Heart right ventricle (tissue), 16 donors: ENCODE data around the gene ETNK1. TPM values are rescaled to one million over a fixed set of nuclear protein-coding genes. Genes with fewer than 3 reads are reported as not detected.

Experiments
- ATAC-seq, 8 donors: fragments of 200-7000 bp; cut with Tn5 transposase; one replicate each; pipeline ENCODE4 v1.9.1; 2020; ENCODE audit warnings: mild to moderate bottlenecking in 8 of 8, moderate library complexity in 8 of 8, moderate number of reproducible peaks in 1 of 8
- DNase-seq, 2 donors: peaks; one replicate each; pipeline ENCODE4 v3.0.0-alpha.2; 2020
- H3K27ac ChIP-seq, 10 donors: fragments of 200-600 bp; sonication (generic) in 2 of 10; one replicate each; pipeline versions ENCODE4 v1.5.0 to v1.8.0; 2020 to 2022; ENCODE audit warnings: mild to moderate bottlenecking in 3 of 10
- H3K27me3 ChIP-seq, 7 donors: fragments of 200-600 bp; one replicate each; pipeline ENCODE4 v1.8.0; 2021 to 2022; ENCODE audit warnings: mild to moderate bottlenecking in 2 of 7
- H3K36me3 ChIP-seq, 9 donors: fragments of 200-600 bp; sonication (generic) in 1 of 9; one replicate each; pipeline versions ENCODE4 v1.5.0 to v1.8.0; 2020 to 2022; ENCODE audit warnings: mild to moderate bottlenecking in 2 of 9
- H3K4me1 ChIP-seq, 9 donors: fragments of 200-600 bp; sonication (generic) in 1 of 9; one replicate each; pipeline versions ENCODE4 v1.5.0 to v1.8.0; 2020 to 2022; ENCODE audit warnings: mild to moderate bottlenecking in 4 of 9
- H3K4me3 ChIP-seq, 10 donors: fragments of 200-600 bp; sonication (generic) in 2 of 10; one replicate each; pipeline versions ENCODE4 v1.5.0 to v1.8.0; 2020 to 2022; ENCODE audit warnings: mild to moderate bottlenecking in 7 of 10, moderate library complexity in 2 of 10
- H3K9me3 ChIP-seq, 11 donors: fragments of 200-600 bp in 10 of 11; sonication (generic) in 2 of 11; one replicate each; pipeline versions ENCODE4 v1.5.0 to v1.8.0; 2013 to 2022; ENCODE audit warnings: mild to moderate bottlenecking in 2 of 11, control low read depth in 1 of 11, moderate library complexity in 1 of 11
- WGBS, 2 donors: extraction: QIAGEN DNeasy Blood & Tissue Kit; methylation state at CpG; one replicate each; pipeline ENCODE4 v1.1.7; 2013; ENCODE audit warnings: inconsistent platforms in 1 of 2; 5-methylcytosine and 5-hydroxymethylcytosine counted together
- intact Hi-C, 10 donors: fragments of 100-400 bp; cut with DNase I; formaldehyde crosslinking; loops; one replicate each; pipeline versions ENCODE4 v1.11.1 to v1.14.2; 2022
- polyA plus RNA-seq, 2 donors: library from polyadenylated mRNA; stranded (reverse); fragments of 200-250 nt; gene quantifications; one replicate each; pipeline ENCODE4 v1.2.3, GENCODE V29; 2013
- total RNA-seq, 10 donors: library from RNA; stranded (reverse); fragmentation: NEBNext Ultra II Directional in 3 of 10; extraction: Animal tissue kit (Norgen Biotek cat#: 25700) in 3 of 10; gene quantifications; one replicate each; pipeline versions ENCODE4 v1.2.1 to v1.2.4, GENCODE V29; 2021 to 2023
- TF ChIP-seq, protein P1 (sequence below), 9 donors: fragments of 200-600 bp; sonication (generic) in 2 of 9; IDR thresholded peaks; one replicate each; pipeline versions ENCODE4 v1.5.0 to v1.8.0; 2021 to 2022; ENCODE audit warnings: antibody characterized with exemption in 9 of 9, mild to moderate bottlenecking in 5 of 9, moderate library complexity in 1 of 9
- donor health status: Arrhythmogenic right ventricular cardiomyopathy.
- donor health status: ischemic (EF 13 %, LVEDD 7.1; RV severe dilation, severe dysfunction).
- donor health status: healthy with polysubstance abuse.
- donor health status: DM: no; HTN: yes; CAD: no.
- donor health status: DM: no; HTN: no; CAD: no.
- donor health status: ischemic (EF 25% LVEDD 6.9; RV normal size, moderate dysfunction).
- donor health status: ischemic (EF 25% LVEDD 5.7; RV mildly dilated, moderate dysfunction).
- donor health status: healthy.
- donor health status: DM: yes; HTN: yes; CAD: no.
- donor health status: Ischemic cardiomyopathy.
- donor health status: ischemic (EF 35%, LVEDD 5.7; RV mildly dilated, moderate dysfunction).
- donor health status: nonischemic (EF 11% LVEDD 7.7; RV severe dilation, severe dysfunction).
- donor health status: DM: yes; HTN: yes; CAD: no.
- donor health status: PGD.
- donor health status: ischemic (EF 29% LVEDD 5.4; RV normal size, mild dysfunction).
- donor health status: nonischemic (EF 23%, LVEDD 6.1; RV moderate dilation, normal function).

ETNK1 gene
- total and polyA plus RNA-seq, 12 donors: 4.8 to 26.6 (median 17.0) TPM

- intact Hi-C loops: no loop called here
- ATAC-seq: no peak
Observed at GRCh38 chr12:22615963-22616501, 8.9 kb upstream of the ETNK1 start.

GRCh38 chr12:22617630-22618029, 7.3 kb upstream of the ETNK1 start:
- H3K4me3 ChIP-seq: no peak overlapping the region
- H3K27ac ChIP-seq: no peak overlapping the region
- TF ChIP-seq, protein P1, sequence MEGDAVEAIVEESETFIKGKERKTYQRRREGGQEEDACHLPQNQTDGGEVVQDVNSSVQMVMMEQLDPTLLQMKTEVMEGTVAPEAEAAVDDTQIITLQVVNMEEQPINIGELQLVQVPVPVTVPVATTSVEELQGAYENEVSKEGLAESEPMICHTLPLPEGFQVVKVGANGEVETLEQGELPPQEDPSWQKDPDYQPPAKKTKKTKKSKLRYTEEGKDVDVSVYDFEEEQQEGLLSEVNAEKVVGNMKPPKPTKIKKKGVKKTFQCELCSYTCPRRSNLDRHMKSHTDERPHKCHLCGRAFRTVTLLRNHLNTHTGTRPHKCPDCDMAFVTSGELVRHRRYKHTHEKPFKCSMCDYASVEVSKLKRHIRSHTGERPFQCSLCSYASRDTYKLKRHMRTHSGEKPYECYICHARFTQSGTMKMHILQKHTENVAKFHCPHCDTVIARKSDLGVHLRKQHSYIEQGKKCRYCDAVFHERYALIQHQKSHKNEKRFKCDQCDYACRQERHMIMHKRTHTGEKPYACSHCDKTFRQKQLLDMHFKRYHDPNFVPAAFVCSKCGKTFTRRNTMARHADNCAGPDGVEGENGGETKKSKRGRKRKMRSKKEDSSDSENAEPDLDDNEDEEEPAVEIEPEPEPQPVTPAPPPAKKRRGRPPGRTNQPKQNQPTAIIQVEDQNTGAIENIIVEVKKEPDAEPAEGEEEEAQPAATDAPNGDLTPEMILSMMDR (IDR thresholded peaks at IDR 0.05): no peak
- H3K27me3 ChIP-seq: no peaks in the 10 kb centered on the region
- WGBS, 2 donors: 89 to 90% methylated on average over 2 of the region's 2 CpGs
- peaks cover 0 to 40% (median 10%) of the 10 kb centered on the region in 11 donors for H3K9me3 ChIP-seq
- intact Hi-C loops: no loop called here
- no peaks in the 10 kb centered on the region for H3K4me1 ChIP-seq
- H3K36me3 ChIP-seq: no peaks in the 10 kb centered on the region
- ATAC-seq: no peak
- DNase-seq: no peak

More at GRCh38 chr12:22615963-22616501, 8.9 kb upstream of the ETNK1 start:
- Histone ChIP-seq H3K36me3 (no peaks in the 10 kb centered on the region), H3K9me3 (peaks cover 0 to 50% (median 14%) of the 10 kb centered on the region in 11 donors), H3K27me3 (no peaks in the 10 kb centered on the region), H3K27ac (no peak overlapping the region), H3K4me1 (no peaks in the 10 kb centered on the region), H3K4me3 (no peak overlapping the region)
- WGBS, 2 donors: 66 to 71% methylated on average over 2 of the region's 2 CpGs
- TF ChIP-seq, protein P1 (IDR thresholded peaks at IDR 0.05): no peak
- no peak for DNase-seq

DNA sequence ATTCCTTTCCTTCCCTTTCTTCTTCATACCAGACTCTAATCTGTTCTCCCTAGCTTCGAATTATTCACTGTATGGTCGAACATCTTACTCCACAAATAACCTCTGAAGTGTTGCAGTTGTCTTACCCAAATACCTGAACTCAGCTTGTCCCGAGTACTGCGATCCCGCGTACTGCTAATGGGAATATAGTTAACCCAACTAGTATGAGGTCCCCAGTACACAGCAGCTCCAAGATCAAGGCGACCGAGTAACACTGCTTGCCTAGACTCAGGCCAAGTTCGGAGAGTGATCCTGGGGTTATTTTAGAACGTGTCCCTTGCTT, 462 bp upstream of the ETNK1 start:
- Histone ChIP-seq H3K4me1 (peaks cover 0 to 42% (median 30%) of the 10 kb centered on the region in 9 donors), H3K27me3 (no peaks in the 10 kb centered on the region), H3K4me3 (peak overlapping the region; percentile 50 to 95 (median 80)), H3K9me3 (no peaks in the 10 kb centered on the region), H3K27ac (peak overlapping the region; percentile 85 to 99 (median 96)), H3K36me3 (no peaks in the 10 kb centered on the region)
- ATAC-seq: peak; percentile 34 to 78 (median 58)
- TF ChIP-seq, protein P1 (IDR thresholded peaks at IDR 0.05): no peak
- no peak for DNase-seq
- intact Hi-C loops: loop anchor here in 7 of 10 donors (2.0 to 10.0 kb wide), 2 partner anchors 80 kb away; partner anchors contain the start of gene C2CD5 (in 7 of the 7)
- 11 to 18% methylated on average over 10 of the region's 10 CpGs for WGBS, 2 donors

GRCh38 chr12:22625762-22626294, 857 bp downstream of the ETNK1 start:
- WGBS, 2 donors: 1% methylated on average over 18 of the region's 18 CpGs
- DNase-seq (peak in 1 of 2 donors; percentile 22), ATAC-seq (peak in 6 of 8 donors; percentile 2 to 30 (median 20))
- H3K4me1 ChIP-seq: peaks cover 0 to 49% (median 30%) of the 10 kb centered on the region in 9 donors
- no peaks in the 10 kb centered on the region for H3K36me3 ChIP-seq
- TF ChIP-seq, protein P1 (IDR thresholded peaks at IDR 0.05): no peak
- H3K9me3 ChIP-seq: no peaks in the 10 kb centered on the region
- H3K4me3 ChIP-seq: peak overlapping the region; percentile 50 to 95 (median 80)
- H3K27me3 ChIP-seq: no peaks in the 10 kb centered on the region
- intact Hi-C loops: loop anchor here (2.0 to 10.0 kb wide), 4 partner anchors 79 to 84 kb away; partner anchors contain the start of gene C2CD5 (in 9 of the 10)
- H3K27ac ChIP-seq: peak overlapping the region; percentile 85 to 99 (median 96)
